ENCODE measurements around the gene EOMES.

DNA sequence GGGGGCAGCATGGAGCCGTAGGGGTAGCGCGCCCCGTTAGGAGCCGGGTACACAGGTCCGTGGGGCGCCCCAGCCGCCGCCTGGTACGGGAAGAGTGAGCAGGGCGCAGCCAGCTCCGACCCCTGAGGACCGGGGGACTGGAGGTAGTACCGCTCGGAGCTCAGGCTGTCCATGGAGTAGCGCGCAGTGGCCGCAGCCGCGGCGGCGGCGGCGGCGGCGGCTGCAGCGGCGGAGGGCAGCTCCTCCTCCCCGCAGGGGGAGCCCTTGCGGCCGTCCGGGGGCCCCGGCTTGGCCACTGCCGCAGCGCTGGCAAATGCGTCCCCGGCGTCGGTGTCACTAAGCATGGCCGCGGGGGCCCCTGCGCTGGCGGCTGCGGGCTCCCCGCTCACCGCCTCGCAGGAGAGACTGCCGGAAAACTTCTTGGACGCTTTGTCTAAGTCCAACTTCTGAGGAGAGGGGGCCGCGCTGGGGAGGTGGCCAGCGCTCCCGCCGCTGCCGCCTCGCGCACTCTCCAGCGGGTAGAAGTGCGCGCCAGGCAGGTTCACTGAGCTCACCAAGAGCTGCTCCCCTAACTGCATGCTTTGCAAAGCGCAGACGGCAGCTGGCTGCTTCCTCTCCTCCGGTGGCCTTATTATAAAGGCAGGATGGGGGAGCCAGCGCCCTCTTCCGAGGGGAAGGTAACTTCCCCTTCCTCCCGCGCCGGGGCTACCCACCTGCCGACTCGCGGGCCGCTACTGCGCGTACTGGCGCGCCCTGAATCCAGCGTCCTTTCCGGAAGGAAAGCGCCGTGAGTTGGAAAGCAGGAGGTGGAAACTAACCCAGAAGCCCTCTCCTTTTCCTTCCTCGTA lies at the start of gene EOMES:
- TF ChIP-seq, protein P1, sequence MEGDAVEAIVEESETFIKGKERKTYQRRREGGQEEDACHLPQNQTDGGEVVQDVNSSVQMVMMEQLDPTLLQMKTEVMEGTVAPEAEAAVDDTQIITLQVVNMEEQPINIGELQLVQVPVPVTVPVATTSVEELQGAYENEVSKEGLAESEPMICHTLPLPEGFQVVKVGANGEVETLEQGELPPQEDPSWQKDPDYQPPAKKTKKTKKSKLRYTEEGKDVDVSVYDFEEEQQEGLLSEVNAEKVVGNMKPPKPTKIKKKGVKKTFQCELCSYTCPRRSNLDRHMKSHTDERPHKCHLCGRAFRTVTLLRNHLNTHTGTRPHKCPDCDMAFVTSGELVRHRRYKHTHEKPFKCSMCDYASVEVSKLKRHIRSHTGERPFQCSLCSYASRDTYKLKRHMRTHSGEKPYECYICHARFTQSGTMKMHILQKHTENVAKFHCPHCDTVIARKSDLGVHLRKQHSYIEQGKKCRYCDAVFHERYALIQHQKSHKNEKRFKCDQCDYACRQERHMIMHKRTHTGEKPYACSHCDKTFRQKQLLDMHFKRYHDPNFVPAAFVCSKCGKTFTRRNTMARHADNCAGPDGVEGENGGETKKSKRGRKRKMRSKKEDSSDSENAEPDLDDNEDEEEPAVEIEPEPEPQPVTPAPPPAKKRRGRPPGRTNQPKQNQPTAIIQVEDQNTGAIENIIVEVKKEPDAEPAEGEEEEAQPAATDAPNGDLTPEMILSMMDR (conservative IDR thresholded peaks at IDR 0.05; ENCODE audit: low read depth, low read length), result no peak
- TF ChIP-seq BHLHE40 (IDR thresholded peaks at IDR 0.05; ENCODE audit: low read depth, low read length), result no peak
- no peak for TF ChIP-seq POLR2A (IDR thresholded peaks at IDR 0.05; ENCODE audit: low read depth, low read length)
- no peak for TF ChIP-seq RFX5 (IDR thresholded peaks at IDR 0.05; ENCODE audit: low read depth, low read length)
- no peak for TF ChIP-seq RAD21 (IDR thresholded peaks at IDR 0.05; ENCODE audit: low read length)
- no peak for TF ChIP-seq FOS (IDR thresholded peaks at IDR 0.05; ENCODE audit: low read depth, low read length)
- TF ChIP-seq MXI1 (IDR thresholded peaks at IDR 0.05; ENCODE audit: borderline replicate concordance, low read depth, low read length), result no peak
